ENCODE data around the gene NDUFV2.

Gene NDUFV2

GRCh38 chr18:9102508-9103375 is at the start of gene NDUFV2:
NDUFV2 (plus strand) TSS chr18:9102699; CDS start chr18:9102744, 45 bp downstream.
- DNase-seq (ENCODE audit: low spot score): peak; percentile 96
- TF ChIP-seq CTCF (IDR thresholded peaks at IDR 0.05; ENCODE audit: extremely low read depth, insufficient read depth, missing control alignments): no peak
- in situ Hi-C loops (cut with MboI; ENCODE audit: low pct_unique_long_range_greater_than_20kb, low sequenced_read_pairs, unreplicated experiment): no loop called here

GRCh38 chr18:9053814-9054213 is 48.7 kb upstream of the NDUFV2 start:
- in situ Hi-C loops (cut with MboI; ENCODE audit: low pct_unique_long_range_greater_than_20kb, low sequenced_read_pairs, unreplicated experiment): no loop called here
- no peak for TF ChIP-seq CTCF (IDR thresholded peaks at IDR 0.05; ENCODE audit: extremely low read depth, insufficient read depth, missing control alignments)

GRCh38 chr18:9055185-9055584 is 47.3 kb upstream of the NDUFV2 start:
- peak; percentile 21 for TF ChIP-seq CTCF (IDR thresholded peaks at IDR 0.05; ENCODE audit: extremely low read depth, insufficient read depth, missing control alignments)
- in situ Hi-C loops (cut with MboI; ENCODE audit: low pct_unique_long_range_greater_than_20kb, low sequenced_read_pairs, unreplicated experiment): no loop called here
- DNase-seq (ENCODE audit: low spot score): peak; percentile 46

More at GRCh38 chr18:9053814-9054213, 48.7 kb upstream of the NDUFV2 start:
- DNase-seq (ENCODE audit: low spot score): no peak

GRCh38 chr18:9055626-9056025 is 46.9 kb upstream of the NDUFV2 start:
- no peak for TF ChIP-seq CTCF (IDR thresholded peaks at IDR 0.05; ENCODE audit: extremely low read depth, insufficient read depth, missing control alignments)
- DNase-seq (ENCODE audit: low spot score): no peak
- in situ Hi-C loops (cut with MboI; ENCODE audit: low pct_unique_long_range_greater_than_20kb, low sequenced_read_pairs, unreplicated experiment): no loop called here

GRCh38 chr18:9057646-9058045 is 44.9 kb upstream of the NDUFV2 start:
- DNase-seq (ENCODE audit: low spot score): no peak
- in situ Hi-C loops (cut with MboI; ENCODE audit: low pct_unique_long_range_greater_than_20kb, low sequenced_read_pairs, unreplicated experiment): no loop called here
- no peak for TF ChIP-seq CTCF (IDR thresholded peaks at IDR 0.05; ENCODE audit: extremely low read depth, insufficient read depth, missing control alignments)

GRCh38 chr18:9058406-9058805 is 44.1 kb upstream of the NDUFV2 start:
- TF ChIP-seq CTCF (IDR thresholded peaks at IDR 0.05; ENCODE audit: extremely low read depth, insufficient read depth, missing control alignments): no peak
- no peak for DNase-seq (ENCODE audit: low spot score)
- in situ Hi-C loops (cut with MboI; ENCODE audit: low pct_unique_long_range_greater_than_20kb, low sequenced_read_pairs, unreplicated experiment): no loop called here

Measured in GM13977 (cell line).